Liver (tissue), 9 donors: ENCODE measurements around the gene GC. TPM values are rescaled to one million over a fixed set of nuclear protein-coding genes. Genes with fewer than 3 reads are reported as not detected.

Experiments used
- DNase-seq: peaks from one replicate; pipeline ENCODE4 v3.0.0-alpha.2; 2017; ENCODE audit warnings: low spot score
- H3K27ac ChIP-seq, 2 donors: one replicate each; pipeline ENCODE4 v1.7.0; 2013; ENCODE audit warnings: inconsistent platforms in 2 of 2, low read length in 2 of 2, control low read depth in 1 of 2, low read depth in 1 of 2, mild to moderate bottlenecking in 1 of 2
- H3K27me3 ChIP-seq, 4 donors: one replicate each; pipeline versions ENCODE4 v1.6.1 to v1.7.0; 2013; ENCODE audit warnings: low read length in 3 of 4, inconsistent platforms in 1 of 4, mild to moderate bottlenecking in 1 of 4, moderate library complexity in 1 of 4; ENCODE audit not compliant: control insufficient read depth in 4 of 4, insufficient read depth in 4 of 4
- H3K36me3 ChIP-seq, 4 donors: one replicate each; pipeline versions ENCODE4 v1.6.1 to v1.7.0; 2013; ENCODE audit warnings: low read length in 3 of 4, mild to moderate bottlenecking in 3 of 4, low read depth in 1 of 4, moderate library complexity in 1 of 4; ENCODE audit not compliant: control insufficient read depth in 4 of 4, insufficient read depth in 3 of 4
- H3K4me1 ChIP-seq, 4 donors: one replicate each; pipeline versions ENCODE4 v1.6.1 to v1.7.0; 2013; ENCODE audit warnings: low read length in 3 of 4, mild to moderate bottlenecking in 3 of 4, moderate library complexity in 1 of 4; ENCODE audit not compliant: control insufficient read depth in 4 of 4, insufficient read depth in 4 of 4
- H3K4me3 ChIP-seq, 3 donors: one replicate each; pipeline versions ENCODE4 v1.6.1 to v1.7.0; 2013; ENCODE audit warnings: low read length in 3 of 3, control low read depth in 1 of 3, low read depth in 1 of 3, mild to moderate bottlenecking in 1 of 3
- H3K9ac ChIP-seq, 2 donors: one replicate each; pipeline ENCODE4 v1.7.0; 2013; ENCODE audit warnings: low read length in 2 of 2, mild to moderate bottlenecking in 2 of 2, moderate library complexity in 2 of 2, control low read depth in 1 of 2, low read depth in 1 of 2
- H3K9me3 ChIP-seq, 4 donors: one replicate each; pipeline versions ENCODE4 v1.6.1 to v1.7.0; 2013; ENCODE audit warnings: low read length in 3 of 4; ENCODE audit not compliant: control insufficient read depth in 4 of 4
- CTCF ChIP-seq: fragments of 150-350 bp; IDR thresholded peaks from 2 replicates; pipeline ENCODE4 v1.5.1; 2017; ENCODE audit warnings: improper control_type of control experiment, low read depth, low read length; ENCODE audit not compliant: missing input control
- EGR1 ChIP-seq, 2 donors: IDR thresholded peaks; 2 replicates each; pipeline ENCODE4 v1.6.1; 2016 to 2018; ENCODE audit warnings: antibody characterized with exemption in 2 of 2, low read depth in 2 of 2
- FOXA1 ChIP-seq: IDR thresholded peaks from 2 replicates; pipeline ENCODE4 v1.6.1; 2016; ENCODE audit warnings: antibody characterized with exemption
- FOXA2 ChIP-seq: IDR thresholded peaks from 2 replicates; pipeline ENCODE4 v1.6.1; 2016; ENCODE audit warnings: antibody characterized with exemption
- GABPA ChIP-seq, 2 donors: IDR thresholded peaks in 1 of 2; conservative IDR thresholded peaks in 1 of 2; 2 replicates each; pipeline ENCODE4 v1.6.1; 2016; ENCODE audit warnings: antibody characterized with exemption in 2 of 2, mild to moderate bottlenecking in 1 of 2, moderate library complexity in 1 of 2
- HNF4A ChIP-seq, 2 donors: conservative IDR thresholded peaks; 2 replicates each; pipeline ENCODE4 v1.6.1; 2016; ENCODE audit warnings: antibody characterized with exemption in 2 of 2, mild to moderate bottlenecking in 2 of 2
- HNF4G ChIP-seq: IDR thresholded peaks from 2 replicates; pipeline ENCODE4 v1.6.1; 2016; ENCODE audit warnings: antibody characterized with exemption
- JUND ChIP-seq, 2 donors: IDR thresholded peaks; 2 replicates each; pipeline ENCODE4 v1.6.1; 2016; ENCODE audit warnings: antibody characterized with exemption in 2 of 2
- MAX ChIP-seq: IDR thresholded peaks from 2 replicates; pipeline ENCODE4 v1.6.1; 2016; ENCODE audit warnings: antibody characterized with exemption
- NR2F2 ChIP-seq: IDR thresholded peaks from 2 replicates; pipeline ENCODE4 v1.6.1; 2016; ENCODE audit warnings: antibody characterized with exemption
- REST ChIP-seq: IDR thresholded peaks from 2 replicates; pipeline ENCODE4 v1.6.1; 2016; ENCODE audit warnings: antibody characterized with exemption, mild to moderate bottlenecking
- RXRA ChIP-seq, 2 donors: IDR thresholded peaks; 2 replicates each; pipeline ENCODE4 v1.6.1; 2017 to 2018; ENCODE audit warnings: antibody characterized with exemption in 2 of 2, mild to moderate bottlenecking in 1 of 2
- SP1 ChIP-seq: IDR thresholded peaks from 2 replicates; pipeline ENCODE4 v1.6.1; 2018; ENCODE audit warnings: antibody characterized with exemption, mild to moderate bottlenecking
- TAF1 ChIP-seq: conservative IDR thresholded peaks from 2 replicates; pipeline ENCODE4 v1.6.1; 2016; ENCODE audit warnings: antibody characterized with exemption, mild to moderate bottlenecking
- YY1 ChIP-seq: IDR thresholded peaks from 2 replicates; pipeline ENCODE4 v1.6.1; 2016; ENCODE audit warnings: antibody characterized with exemption, mild to moderate bottlenecking
- ZBTB33 ChIP-seq: IDR thresholded peaks from 2 replicates; pipeline ENCODE4 v1.6.1; 2016; ENCODE audit warnings: antibody characterized with exemption
- WGBS: extraction: QIAGEN DNeasy Blood & Tissue Kit; methylation state at CpG from one replicate; pipeline ENCODE4 v1.1.7; 2013; 5-methylcytosine and 5-hydroxymethylcytosine counted together
- polyA plus RNA-seq, 2 donors: library from polyadenylated mRNA; stranded (reverse) in 1 of 2; unstranded in 1 of 2; fragments of 200-250 nt in 1 of 2; fragments of >200 nt in 1 of 2; fragmentation: Nextera tagmentation in 1 of 2; extraction: Ambion mirVana in 1 of 2; gene quantifications; one replicate each; pipeline versions ENCODE4 v1.2.1 to v1.2.3, GENCODE V29; 2013 to 2015
- total RNA-seq, 2 donors: library from RNA; depleted of rRNA; stranded (reverse); fragments of >200 nt; gene quantifications; one replicate each; pipeline ENCODE4 v1.2.3, GENCODE V29; 2014
- TF ChIP-seq, protein P1 (sequence below): IDR thresholded peaks from 2 replicates; pipeline ENCODE4 v1.6.1; 2016; ENCODE audit warnings: antibody characterized with exemption
- donor health status: healthy.
- donor health status: healthy.
- donor health status: healthy.
- donor health status: healthy.
- donor health status: healthy.

GC gene
- total and polyA plus RNA-seq, 4 donors = 1,801 to 4,674 (median 2,937) TPM

DNA sequence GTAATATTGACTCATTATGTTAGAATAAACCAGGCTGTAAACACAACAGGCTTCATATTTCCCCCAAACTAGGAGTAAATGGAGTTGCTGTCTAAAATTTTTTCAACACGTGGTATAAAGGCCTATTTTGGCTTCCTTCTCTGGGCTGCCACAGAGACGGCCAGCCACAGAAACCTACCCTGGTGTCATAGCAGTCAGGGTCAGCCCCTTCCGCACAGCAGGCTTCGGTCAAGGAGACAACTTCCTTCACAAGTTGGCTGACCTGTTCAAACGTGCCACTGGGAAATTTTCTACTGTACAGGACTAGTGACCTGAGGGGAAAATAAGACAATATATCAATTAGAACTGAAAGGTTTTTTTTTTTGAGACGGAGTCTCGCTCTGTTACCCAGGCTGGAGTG lies 15.8 kb downstream of the GC start:
- Histone ChIP-seq H3K9ac (no peak overlapping the region), H3K27me3 (no peaks in the 10 kb centered on the region), H3K27ac (peak overlapping the region in 1 of 2 donors; percentile 20), H3K9me3 (no peaks in the 10 kb centered on the region), H3K36me3 (peaks cover 4 to 68% (median 40%) of the 10 kb centered on the region in 4 donors), H3K4me3 (no peak overlapping the region), H3K4me1 (peaks cover 4 to 26% (median 19%) of the 10 kb centered on the region in 4 donors)
- no peak for TF ChIP-seq MAX
- TF ChIP-seq HNF4A (conservative IDR thresholded peaks at IDR 0.05) = no peak
- no peak for TF ChIP-seq HNF4G
- TF ChIP-seq NR2F2 = no peak
- TF ChIP-seq TAF1 = no peak
- TF ChIP-seq YY1 = no peak
- TF ChIP-seq RXRA (IDR thresholded peaks at IDR 0.05) = no peak
- TF ChIP-seq FOXA2 = no peak
- no peak for TF ChIP-seq ZBTB33
- TF ChIP-seq GABPA (IDR thresholded peaks at IDR 0.05 in 1 of 2, conservative IDR thresholded peaks at IDR 0.05 in 1 of 2) = no peak
- TF ChIP-seq FOXA1 = no peak
- DNase-seq = no peak
- 70% methylated on average over 7 of the region's 7 CpGs for WGBS

DNA sequence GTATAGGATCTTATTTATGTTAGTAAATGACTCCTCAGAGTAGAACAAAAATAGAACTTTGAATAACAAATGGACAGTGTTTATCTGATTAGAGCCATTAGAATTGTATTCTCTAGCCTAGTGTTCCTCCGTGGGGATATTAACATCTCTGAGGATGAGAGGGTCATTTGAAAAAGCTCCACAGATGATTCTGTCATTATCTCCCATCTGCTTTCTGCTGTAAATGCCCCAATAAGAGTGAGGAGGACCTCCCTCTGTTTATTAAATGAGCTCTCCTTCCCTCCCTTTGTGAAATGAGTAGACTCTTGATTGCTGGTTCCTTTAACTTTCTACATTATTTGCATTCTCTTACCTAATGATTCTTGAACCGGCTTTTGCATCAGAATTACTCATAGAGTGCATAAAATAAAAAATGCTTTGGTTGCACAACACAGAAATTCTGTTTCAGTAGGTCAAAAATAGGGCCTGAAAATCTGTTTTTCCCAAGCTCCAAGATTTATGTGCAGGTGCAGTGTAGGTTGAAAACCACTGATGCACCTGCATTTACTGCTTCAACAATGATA lies 18.0 kb downstream of the GC start:
- Histone ChIP-seq H3K4me3 (no peak overlapping the region), H3K9me3 (no peaks in the 10 kb centered on the region), H3K27me3 (no peaks in the 10 kb centered on the region), H3K27ac (no peak overlapping the region), H3K9ac (no peak overlapping the region), H3K4me1 (peaks cover 4 to 20% (median 11%) of the 10 kb centered on the region in 4 donors), H3K36me3 (peaks cover 6 to 83% (median 49%) of the 10 kb centered on the region in 4 donors)
- 49% methylated on average over 2 of the region's 2 CpGs for WGBS
- TF ChIP-seq ZBTB33 (no peak), MAX (no peak), GABPA (IDR thresholded peaks at IDR 0.05 in 1 of 2, conservative IDR thresholded peaks at IDR 0.05 in 1 of 2) (no peak), REST (no peak), CTCF (no peak), RXRA (IDR thresholded peaks at IDR 0.05) (no peak), FOXA2 (no peak), EGR1 (IDR thresholded peaks at IDR 0.05; ENCODE audit: low read depth in 2 of 2) (no peak), SP1 (no peak), HNF4G (no peak), YY1 (no peak), NR2F2 (no peak), JUND (IDR thresholded peaks at IDR 0.05) (no peak)
- TF ChIP-seq, protein P1, sequence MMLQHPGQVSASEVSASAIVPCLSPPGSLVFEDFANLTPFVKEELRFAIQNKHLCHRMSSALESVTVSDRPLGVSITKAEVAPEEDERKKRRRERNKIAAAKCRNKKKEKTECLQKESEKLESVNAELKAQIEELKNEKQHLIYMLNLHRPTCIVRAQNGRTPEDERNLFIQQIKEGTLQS = no peak
- DNase-seq = no peak
